HG03139 (cell line): ENCODE data around the gene NDUFB6.
"Not testable (repeated sequence)": the region's sequence is repeated elsewhere in the genome, so short reads cannot be mapped to it uniquely, and the experiment has no call there.

Experiments used
- ATAC-seq: cut with Tn5 transposase; IDR thresholded peaks from one replicate; pipeline ENCODE4 v1.9.1; 2021; ENCODE audit not compliant: unreplicated experiment

The NDUFB6 gene

DNA sequence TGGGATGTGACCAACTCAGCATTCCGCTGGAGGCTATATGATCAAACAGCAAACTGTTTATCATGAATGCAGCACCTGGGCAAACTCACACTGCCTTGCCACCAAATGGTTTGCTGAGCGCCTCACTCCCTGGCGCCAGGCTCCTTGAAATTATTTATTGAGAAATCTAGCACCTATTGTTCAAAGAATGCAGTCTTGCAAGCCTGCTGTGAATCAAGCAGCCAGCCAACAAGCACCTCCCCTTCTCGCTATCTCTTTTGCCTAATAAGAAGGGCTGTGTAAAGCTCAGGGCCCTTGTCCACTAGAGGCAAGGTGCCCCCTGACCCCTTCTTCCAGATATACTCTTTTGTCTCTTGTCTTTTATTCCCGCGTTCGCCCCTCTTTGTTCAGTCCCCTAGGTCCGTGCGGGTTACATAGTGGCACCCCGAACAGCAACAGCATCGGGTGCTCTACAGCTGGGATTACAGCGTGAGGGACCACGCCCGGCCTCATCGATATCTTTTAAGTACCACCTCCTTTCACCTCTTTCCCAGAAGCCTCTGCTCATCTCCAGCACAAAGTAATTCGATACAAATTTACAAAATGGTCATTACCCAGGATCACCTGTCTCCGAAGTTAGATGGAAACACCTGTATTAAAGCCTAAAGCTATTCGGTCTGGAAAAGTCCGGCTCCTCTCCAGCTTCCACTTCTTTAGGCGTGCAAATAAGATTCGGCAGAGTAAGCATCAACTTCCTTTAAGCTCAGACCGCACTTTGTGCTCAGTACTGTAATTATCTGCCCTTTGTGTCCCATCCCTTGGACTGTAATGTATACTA is 47.9 kb downstream of the NDUFB6 start:
- no peak for ATAC-seq

DNA sequence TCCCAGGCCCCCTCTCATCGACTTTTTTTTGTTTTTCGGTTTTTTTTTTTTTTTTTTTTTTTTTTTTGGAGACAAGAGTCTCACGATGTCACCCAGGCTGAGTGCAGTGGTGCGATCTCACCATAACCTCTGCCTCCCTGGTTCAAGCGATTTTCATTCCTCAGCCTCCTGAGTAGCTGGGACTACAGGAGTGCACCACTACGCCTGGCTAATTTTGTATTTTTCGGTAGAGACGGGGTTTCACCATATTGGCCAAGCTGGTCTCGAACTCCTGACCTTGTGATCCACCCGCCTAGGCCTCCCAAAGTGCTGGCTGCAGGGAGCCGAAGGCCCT is 48.4 kb downstream of the NDUFB6 start:
- not testable (repeated sequence) for ATAC-seq

DNA sequence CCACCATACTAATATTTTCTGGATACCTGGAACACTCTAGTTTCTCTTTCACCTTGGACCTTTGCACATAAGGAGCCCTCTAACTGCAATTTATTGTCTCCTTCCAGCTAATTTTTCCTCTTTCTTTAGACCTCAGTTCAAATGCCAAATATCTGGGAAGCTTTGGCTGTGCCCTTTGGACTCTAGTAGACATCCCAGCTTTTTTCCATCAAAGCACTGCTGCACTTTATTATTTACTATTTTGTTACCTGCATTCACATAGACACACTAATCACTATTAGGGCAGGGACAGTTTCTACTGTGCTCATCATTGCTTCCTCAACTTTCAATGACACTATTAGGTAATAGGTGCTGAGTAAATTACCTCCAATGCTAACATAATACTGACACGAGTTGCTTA is 49.0 kb downstream of the NDUFB6 start:
- ATAC-seq = no peak

DNA sequence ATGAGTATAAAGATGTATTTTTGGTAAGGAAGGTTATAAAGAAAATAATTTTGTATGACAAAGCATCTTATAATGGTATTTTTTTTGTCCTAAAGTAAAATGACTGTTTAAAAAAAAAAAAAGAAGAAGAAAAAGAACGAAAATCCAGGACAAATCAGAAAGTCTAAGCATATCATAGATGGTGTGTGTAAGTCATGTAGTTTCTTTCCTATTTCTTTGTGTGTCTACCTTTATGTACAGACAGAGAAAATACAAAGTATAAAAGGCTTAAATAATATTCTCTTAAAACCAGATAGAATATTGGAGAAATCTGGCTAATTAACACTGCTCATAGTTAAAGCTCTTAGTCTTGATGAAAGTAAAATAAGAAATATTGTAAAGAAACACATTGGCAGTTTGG is 54.7 kb downstream of the NDUFB6 start:
- no peak for ATAC-seq

DNA sequence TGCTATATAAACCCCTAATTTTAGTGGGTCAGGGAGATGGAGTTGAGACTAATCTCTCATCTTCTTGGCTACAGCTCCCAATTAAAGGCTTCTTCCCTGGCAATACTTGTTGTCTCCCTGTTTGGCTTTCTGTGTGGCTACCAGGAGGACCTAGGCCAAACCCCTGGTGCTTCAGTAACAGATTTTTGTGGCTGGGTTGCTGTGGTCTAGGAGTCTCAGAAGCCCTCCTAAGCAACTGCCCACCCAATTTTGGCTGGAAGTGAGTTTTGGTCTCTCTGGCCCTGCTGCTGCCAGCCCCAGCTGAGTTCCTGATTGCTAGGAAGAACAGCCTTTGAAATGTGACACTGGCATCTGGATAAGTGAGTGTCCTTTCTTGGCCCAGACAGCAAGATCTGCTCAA is 56.7 kb downstream of the NDUFB6 start:
- no peak for ATAC-seq

DNA sequence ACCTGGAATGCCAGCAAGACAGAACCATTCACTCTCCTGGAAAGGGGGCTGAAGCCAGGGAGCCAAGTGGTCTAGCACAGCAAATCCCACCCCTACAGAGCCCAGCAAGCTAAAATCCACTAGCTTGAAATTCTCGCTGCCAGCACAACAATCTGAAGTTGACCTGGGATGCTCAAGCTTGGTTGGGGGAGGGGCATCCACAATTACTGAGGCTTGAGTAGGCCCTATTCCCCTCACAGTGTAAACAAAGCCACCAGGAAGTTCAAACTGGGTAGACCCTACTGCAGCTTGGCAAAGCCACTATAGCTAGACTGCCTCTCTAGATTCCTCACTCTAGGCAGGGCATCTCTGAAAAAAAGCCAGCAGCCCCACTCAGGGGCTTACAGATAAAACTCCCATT is 64.2 kb downstream of the NDUFB6 start:
- no peak for ATAC-seq

DNA sequence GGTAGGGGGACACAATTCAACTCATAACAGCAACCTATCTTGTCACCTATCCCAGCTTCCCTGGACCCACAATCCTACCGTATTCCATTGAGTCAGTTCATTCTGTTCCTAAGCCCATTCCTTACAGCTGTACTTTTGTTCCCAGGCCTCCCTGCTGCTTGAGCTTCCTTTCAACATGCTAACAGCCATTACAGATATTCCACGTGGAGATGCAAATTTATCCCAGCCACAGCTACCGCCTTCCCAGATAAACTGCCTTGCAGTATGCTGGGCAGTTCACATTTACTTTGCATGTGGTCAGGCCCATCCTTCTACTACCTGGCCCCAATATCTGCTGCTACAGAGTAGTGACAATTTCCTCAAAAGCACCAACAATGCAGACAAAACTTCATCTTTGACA is 70.0 kb downstream of the NDUFB6 start:
- no peak for ATAC-seq
